22Rv1 (cell line): ENCODE results near the gene ADSS2.
"Not testable (repeated sequence)": the region's sequence is repeated elsewhere in the genome, so short reads cannot be mapped to it uniquely, and the experiment has no call there.

Source experiments
- H3K27ac ChIP-seq: fragments of 450-650 bp; 2 replicates; pipeline ENCODE4 v1.5.1; 2017
- ZFX ChIP-seq: fragments of 450-650 bp; IDR thresholded peaks from 2 replicates; pipeline ENCODE4 v1.6.1; 2017; ENCODE audit warnings: antibody characterized with exemption, borderline replicate concordance
- TF ChIP-seq, protein P1 (sequence below): fragments of 450-650 bp; IDR thresholded peaks from 2 replicates; pipeline ENCODE4 v1.5.1; 2017; ENCODE audit warnings: mild to moderate bottlenecking

Gene ADSS2

DNA sequence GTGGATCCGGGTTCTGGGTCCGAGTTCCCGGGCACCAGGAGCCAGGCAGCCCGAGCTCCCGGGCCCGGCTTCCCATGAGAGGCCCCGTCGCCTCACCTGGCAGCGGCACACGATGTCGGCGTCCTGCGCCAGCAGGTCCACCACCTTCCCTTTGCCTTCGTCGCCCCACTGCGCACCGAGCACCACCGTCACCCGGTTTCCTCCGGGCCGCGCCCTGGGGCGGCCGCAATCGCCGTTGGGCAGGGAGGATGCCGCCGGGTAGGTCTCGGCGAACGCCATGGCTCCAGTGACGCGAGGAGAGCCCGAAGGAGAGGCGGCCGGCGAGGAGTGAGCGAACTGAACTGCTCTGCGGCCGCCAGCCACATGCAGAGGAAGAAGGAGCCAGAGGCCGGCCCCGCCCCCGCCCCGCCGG is at the start of gene ADSS2:
Gene ADSS2, minus strand, starts transcription at position 371 of the 412 bp plus-strand sequence. Its CDS starts 92 bp downstream, at position 279.
- TF ChIP-seq, protein P1, sequence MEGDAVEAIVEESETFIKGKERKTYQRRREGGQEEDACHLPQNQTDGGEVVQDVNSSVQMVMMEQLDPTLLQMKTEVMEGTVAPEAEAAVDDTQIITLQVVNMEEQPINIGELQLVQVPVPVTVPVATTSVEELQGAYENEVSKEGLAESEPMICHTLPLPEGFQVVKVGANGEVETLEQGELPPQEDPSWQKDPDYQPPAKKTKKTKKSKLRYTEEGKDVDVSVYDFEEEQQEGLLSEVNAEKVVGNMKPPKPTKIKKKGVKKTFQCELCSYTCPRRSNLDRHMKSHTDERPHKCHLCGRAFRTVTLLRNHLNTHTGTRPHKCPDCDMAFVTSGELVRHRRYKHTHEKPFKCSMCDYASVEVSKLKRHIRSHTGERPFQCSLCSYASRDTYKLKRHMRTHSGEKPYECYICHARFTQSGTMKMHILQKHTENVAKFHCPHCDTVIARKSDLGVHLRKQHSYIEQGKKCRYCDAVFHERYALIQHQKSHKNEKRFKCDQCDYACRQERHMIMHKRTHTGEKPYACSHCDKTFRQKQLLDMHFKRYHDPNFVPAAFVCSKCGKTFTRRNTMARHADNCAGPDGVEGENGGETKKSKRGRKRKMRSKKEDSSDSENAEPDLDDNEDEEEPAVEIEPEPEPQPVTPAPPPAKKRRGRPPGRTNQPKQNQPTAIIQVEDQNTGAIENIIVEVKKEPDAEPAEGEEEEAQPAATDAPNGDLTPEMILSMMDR: no peak
- no peak for TF ChIP-seq ZFX
- peak within 1 kb of the TSS; percentile 89 for H3K27ac ChIP-seq

DNA sequence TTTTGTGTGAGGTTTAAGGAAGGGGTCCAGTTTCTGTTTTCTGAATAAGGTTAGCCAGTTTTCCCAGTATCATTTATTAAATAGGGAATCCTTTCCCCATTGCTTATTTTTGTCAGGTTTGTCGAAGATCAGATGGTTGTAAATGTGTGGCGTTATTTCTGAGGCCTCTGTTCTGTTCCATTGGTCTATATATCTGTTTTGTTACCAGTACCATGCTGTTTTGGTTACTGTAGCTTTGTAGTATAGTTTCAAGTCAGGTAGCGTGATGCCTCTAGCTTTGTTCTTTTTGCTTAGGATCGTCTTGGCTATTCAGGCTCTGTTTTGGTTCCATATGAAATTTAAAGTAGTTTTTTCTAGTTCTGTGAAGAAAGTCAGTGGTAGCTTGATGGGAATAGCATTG is 48.8 kb upstream of the ADSS2 start:
- H3K27ac ChIP-seq: not testable (repeated sequence)

DNA sequence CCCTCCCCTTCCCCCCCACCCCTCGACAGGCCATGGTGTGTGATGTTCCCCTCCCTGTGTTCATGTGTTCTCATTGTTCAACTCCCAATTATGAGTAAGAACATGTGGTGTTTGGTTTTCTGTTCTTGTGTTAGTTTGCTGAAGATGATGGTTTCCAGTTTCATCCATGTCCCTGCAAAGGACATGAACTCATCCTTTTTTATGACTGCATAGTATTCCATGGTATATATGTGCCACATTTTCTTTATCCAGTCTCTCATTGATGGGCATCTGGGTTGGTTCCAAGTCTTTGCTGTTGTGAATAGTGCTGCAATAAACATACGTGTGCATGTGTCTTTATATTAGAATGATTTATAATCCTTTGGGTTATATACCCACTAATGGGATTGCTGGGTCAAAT is 47.8 kb upstream of the ADSS2 start:
- H3K27ac ChIP-seq: not testable (repeated sequence)

DNA sequence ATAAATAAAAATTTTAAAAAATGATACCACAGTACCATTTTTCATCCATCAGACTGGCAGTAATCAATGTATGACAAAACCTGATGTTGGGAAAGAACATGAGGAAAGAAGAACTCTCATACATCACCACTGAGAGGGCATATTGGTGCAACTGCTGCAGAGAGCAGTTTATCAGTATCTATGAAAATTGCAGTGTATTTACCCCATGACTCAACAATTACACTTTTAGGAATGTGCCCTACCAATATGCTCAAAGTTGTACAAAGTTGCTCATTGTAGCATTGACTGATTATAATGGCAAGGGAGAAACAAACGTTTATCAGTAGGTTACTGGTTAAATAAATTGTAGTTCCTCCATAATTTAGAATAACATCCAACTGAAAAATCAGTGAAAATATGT is 46.1 kb upstream of the ADSS2 start:
- H3K27ac ChIP-seq: no peak overlapping the region
- TF ChIP-seq, protein P1: no peak
- no peak for TF ChIP-seq ZFX

DNA sequence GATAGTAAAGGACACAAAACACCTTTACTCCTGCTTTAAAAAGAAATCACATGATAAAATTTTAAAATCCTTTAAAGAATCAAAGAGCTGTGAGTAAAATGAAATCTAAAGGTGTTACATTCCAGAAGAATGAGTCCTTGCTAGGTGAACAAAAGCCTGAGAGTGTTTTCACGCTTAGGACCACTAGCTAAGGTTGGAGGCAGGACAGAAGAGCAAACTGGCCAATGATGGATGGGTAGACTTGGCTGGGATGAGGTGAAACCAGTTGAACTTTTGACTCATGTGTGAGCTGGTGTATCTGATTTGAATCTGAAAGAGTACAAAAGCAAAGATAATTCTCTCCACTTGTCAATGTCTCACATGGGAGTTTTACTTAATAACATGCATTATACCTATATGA is 44.5 kb upstream of the ADSS2 start:
- TF ChIP-seq, protein P1: no peak
- no peak for TF ChIP-seq ZFX
- H3K27ac ChIP-seq: no peak overlapping the region

DNA sequence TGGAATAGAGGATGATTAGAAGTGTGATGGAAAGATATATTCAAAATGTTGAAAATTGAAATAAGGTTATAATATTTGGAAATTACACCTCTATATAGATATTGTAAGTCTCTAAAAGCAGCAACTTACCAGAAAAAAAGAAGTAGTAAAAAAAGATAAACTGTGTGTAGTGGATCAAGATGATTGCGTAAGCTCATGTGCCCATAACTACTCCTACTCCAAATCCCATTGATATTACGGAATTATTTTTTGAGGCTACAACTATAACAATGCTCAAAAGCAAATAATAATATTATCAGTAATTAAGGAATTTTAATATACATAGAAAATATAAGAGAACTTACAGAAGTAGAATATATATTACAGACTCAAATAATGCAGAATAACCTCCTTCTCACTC is 42.9 kb upstream of the ADSS2 start:
- TF ChIP-seq, protein P1: no peak
- TF ChIP-seq ZFX: no peak

DNA sequence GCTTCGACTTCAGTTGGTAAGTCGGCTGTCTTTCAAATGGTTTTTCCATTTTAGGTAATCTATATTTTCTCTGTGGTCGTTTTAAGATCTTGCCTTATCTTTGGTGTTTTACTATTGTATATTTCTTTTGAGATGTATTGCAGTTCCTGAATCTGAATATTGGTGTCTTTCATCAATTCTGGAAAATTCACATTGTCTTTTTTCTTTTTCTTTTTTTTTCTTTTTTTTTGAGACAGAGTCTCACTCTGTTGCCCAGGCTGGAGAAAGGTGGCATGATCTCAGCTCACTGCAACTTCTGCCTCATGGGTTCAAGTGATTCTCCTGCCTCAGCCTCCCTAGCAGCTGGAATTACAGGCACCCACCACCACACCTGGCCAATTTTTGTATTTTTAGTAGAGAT is 33.3 kb upstream of the ADSS2 start:
- not testable (repeated sequence) for H3K27ac ChIP-seq

More for the DNA sequence above, 42.9 kb upstream of the ADSS2 start:
- no peak overlapping the region for H3K27ac ChIP-seq

DNA sequence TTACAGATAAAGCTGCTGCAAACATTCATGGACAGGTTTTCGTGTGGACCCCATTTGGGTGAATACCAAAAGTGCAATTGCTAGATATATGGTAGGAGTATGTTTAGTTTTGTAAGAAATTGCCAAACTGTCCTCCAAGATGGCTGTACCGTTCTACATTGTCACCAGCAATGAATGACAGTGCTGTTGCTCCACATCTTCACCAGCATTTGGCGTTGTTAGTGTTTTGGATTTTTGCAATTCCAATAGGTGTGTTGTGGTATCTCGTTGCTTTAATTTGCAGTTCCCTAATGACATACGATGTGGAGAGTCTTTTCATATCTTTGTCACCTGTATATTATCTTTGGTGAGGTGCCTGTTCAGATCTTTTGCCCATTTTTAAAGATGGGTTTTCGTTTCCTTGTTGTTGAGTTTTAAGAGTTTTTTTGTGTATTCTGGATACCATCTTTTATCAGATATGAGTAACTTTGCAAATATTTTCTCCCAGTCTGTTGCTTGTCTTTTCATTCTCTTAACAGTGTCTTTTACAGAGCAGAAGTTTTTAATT is 21.4 kb upstream of the ADSS2 start:
- no peak overlapping the region for H3K27ac ChIP-seq
- no peak for TF ChIP-seq ZFX
- TF ChIP-seq, protein P1: no peak

DNA sequence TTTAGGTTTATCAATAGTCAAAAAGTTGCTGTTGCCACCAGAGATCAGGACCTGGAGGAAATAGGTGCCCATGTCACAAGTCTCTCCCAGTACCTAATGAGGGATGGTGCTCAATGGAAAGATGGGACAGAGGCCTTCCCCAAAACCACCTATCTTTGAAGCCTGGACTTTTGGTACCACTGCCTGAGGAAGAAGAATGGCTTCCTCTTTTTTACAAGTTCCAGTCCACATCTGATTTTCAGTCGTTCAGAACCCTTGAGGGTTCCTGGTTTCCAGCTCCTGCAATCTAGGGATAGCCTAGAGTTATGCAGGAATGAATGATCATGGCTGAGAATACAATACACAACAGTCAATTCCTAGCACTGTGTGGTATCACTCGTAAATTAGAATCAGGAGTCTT is 15.0 kb upstream of the ADSS2 start:
- TF ChIP-seq ZFX: no peak
- TF ChIP-seq, protein P1: no peak
- no peak overlapping the region for H3K27ac ChIP-seq
